Measurements from ENCODE around the gene SPINT3.

SPINT3 gene

DNA sequence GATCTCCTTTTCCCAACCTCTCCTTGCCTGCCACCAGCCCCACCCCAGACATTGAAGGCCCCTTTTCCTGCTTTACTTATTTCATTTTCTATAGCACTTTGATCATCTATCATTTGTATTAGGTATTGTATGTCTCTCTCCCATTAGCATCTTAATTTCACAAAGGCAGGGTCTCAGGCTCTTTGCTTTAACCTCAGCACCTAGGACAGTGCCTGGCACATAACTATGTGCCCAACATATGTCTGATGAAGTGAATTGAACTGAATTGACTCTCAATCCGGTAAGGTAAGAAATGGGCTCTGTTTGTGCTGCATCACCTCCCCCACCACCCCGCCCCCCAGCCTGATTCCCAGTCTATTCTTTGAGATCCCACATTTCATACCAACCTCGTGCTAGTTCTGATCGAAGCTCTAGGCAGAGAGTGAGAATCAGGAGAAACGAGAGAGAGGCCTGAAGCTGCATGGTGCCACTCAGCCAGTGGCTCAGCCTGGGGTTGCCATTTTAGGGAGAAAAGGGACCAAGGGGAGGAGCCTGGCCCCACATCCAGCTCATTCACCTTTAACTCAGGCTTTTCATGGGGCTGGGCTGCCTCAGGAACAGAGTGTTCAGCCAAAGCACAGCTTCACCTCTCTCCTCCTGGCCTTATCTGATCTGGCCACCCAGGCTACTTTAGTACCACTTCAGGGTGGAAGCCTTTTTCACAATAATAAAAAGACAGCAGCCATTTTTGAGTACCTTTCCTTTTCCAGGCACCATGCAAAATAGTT, at the start of gene SPINT3:
SPINT3 (minus strand) TSS at position 476 of the 767 bp plus-strand sequence; CDS start at position 462, 14 bp downstream.
- DNase-seq (ENCODE audit: low read depth) = no peak

GRCh38 chr20:45564760-45565276, 49.4 kb upstream of the SPINT3 start:
- DNase-seq (ENCODE audit: low read depth) = no peak

DNA sequence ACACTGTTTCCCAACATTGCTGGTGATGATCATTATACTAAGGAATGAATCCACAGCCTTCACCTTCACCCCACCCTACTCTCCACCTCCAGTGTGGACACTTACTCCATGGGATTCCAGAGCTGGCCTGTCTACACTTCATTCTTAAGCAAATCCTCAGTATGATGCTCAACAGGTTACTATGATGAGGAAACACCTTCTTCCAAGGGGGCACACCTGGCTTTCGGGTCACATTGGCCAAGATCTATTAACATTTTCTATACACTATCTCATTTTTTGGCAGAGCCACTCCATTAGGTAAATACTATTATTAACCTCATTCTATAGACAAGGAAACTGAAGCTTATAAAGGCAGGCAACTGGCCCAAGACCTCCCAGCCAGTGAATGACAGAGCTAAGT, 39.8 kb upstream of the SPINT3 start:
- no peak for DNase-seq (ENCODE audit: low read depth)

DNA sequence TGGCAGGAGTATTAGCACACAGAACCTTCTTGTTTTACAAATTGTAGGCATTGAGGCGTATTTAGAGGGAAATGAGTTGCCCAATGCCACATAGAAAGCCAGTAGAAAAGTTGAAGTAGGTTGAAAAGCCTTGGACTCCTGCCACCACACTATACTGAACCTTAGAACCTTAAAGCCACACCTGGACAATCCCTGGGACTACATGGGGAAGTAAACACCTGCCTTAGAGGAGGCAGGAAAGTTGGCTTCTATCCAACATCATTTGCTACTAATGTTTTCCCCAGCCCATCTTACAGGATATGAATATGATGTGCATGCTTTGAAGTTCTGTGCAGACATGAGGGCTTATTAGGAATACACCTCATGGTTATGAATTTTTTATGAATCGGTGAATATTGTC, 37.0 kb upstream of the SPINT3 start:
- DNase-seq (ENCODE audit: low read depth) = no peak

GRCh38 chr20:45550765-45551164, 35.3 kb upstream of the SPINT3 start:
- DNase-seq (ENCODE audit: low read depth) = no peak

DNA sequence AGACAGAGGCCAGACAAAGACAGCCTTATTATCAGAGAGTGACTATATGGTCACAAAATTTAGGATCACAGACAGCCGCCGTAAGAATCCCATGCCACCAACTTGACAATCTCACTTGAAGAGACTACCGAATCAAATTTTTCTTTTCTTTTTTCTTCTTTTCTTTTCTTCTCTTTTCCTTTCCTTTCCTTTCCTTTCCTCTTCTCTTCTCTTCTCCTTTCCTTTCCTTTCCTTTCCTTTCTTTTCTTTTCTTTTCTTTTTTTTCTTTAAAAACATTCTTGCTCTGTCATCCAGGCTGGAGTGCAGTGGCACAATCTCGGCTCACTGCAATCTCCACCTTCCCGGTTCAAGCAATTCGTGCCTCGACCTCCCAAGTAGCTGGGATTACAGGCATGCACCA, 33.0 kb upstream of the SPINT3 start:
- no peak for DNase-seq (ENCODE audit: low read depth)

GRCh38 chr20:45547206-45547770, 31.9 kb upstream of the SPINT3 start, which contains the start of gene EPPIN:
Gene EPPIN, minus strand, starts transcription at chr20:45547401. Its CDS starts 44 bp downstream, at chr20:45547357.
- DNase-seq (ENCODE audit: low read depth) = no peak

DNA sequence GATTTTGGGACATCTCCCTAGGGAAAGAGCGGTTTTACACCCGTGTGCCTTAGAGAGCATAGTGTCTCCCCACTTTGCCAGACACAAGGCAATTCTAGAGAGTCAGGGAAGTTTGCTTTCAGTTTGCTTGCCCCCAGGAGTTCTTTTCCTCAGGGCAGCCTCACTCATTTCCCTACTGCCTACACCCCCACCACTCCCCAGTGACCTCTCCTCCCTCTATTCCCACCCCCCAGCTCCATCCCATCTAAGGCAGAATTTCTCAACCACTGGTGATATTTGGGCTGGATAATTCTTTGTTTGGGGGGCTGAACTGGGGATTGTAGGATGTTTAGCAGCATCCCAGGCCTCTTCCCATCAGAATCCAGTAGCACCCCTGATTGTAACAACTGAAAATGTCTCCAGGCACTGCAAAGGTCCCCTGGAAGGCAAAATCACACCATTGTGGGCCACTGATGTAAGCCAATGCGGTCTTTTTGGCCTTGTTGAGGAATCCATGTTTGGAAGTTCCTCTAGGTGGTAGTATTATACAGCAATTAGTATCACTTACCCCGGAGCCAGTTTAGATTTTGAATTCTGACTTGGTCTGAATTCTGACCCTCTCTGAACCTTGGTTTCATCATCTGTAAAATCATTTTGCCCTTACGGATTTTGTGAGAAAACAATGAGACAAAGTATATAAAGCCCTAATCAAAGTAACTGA, 30.5 kb upstream of the SPINT3 start:
- peak; percentile 27 for DNase-seq (ENCODE audit: low read depth)

DNA sequence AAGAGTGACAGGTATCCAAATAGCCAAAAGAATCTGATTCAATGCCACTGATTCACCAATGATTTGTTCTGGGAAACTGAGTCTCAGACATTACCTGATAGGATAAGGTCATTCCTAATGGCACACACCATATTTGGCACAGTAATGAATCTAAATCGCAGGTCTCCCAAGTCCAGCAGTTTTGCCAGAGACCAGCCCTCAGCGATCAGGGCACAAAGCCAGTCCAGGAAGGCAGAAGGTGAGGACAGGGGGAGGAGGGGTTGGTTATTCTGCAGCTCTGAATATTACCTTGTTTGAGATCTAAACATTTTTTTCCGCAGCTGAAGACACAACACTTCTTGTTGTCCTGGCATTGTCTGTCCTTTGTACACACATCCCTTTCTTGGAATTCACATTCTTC, 29.9 kb upstream of the SPINT3 start:
- no peak for DNase-seq (ENCODE audit: low read depth)

DNA sequence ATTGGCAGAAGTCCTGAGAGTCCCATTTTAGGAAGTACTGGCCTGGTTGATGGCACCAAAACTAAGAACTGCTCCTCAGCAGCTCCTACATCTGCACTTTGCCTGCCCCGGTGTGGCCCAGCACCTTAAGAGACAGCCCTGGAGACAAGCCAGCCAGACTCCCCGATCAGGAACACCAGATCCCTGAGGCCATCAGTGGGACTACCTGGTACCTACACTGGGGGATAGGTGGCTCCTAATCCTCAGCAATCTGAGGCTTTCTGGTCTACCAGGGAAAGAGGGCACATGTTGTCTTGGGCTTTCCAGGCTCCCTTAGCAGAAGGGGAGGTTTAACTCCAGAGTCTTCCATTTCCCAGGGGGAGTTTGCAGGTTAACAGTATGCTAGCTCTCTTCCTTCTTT, 24.0 kb upstream of the SPINT3 start, which contains the start of gene WFDC6:
WFDC6 (minus strand) TSS at position 101 of the 400 bp plus-strand sequence; CDS start at position 26, 75 bp downstream.
- no peak for DNase-seq (ENCODE audit: low read depth)

DNA sequence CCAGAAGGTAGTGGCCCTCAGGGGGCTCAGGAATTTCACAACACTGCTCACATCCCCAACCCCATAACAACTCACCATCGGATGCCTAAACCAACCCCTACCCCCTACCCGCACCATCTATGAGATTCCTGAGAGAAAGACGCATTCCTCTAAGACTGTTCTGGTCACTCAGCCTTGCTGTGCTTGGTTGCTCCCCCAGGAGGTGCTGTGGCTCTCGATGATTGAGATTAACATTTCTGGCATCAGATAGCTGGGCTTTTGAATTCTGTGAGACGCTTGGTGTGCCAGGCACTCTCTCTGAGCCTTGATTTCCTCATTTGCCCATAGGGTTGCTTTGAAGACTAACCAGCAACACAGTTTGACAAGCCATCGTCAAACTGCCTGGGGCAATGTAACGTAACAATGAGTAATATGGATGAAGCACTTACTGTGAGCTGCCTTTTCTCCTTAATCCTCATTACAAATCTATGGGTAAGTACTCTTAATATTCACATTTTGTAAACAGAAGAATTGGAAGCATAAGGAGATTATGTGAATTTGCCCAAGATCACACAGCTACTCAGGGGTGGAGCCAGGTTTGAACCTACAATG, 22.9 kb upstream of the SPINT3 start:
- peak; percentile 9 for DNase-seq (ENCODE audit: low read depth)

DNA sequence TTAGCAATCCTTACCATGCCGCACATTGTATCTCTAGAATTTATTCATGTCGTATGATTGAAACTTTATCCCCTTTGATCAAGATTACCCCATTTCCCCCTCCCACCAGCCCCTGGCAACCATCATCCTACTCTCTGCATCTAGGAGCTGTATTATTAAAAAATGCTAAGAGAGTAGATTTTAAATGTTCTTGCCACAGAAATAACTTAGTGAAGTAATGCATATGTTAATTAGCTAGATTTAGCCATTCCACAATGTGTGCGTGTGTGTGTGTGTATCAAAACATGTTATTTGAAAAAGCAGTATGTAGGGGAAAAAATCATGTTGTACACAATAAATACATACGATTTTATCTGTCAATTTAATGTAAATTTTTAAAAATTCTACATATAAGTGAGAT, 11.9 kb upstream of the SPINT3 start:
- no peak for DNase-seq (ENCODE audit: low read depth)

GRCh38 chr20:45523821-45524220, 8.4 kb upstream of the SPINT3 start:
- no peak for DNase-seq (ENCODE audit: low read depth)

- DNase-seq (ENCODE audit: low read depth) = no peak
Measured at GRCh38 chr20:45518282-45518681, 2.9 kb upstream of the SPINT3 start.

GRCh38 chr20:45510242-45510862, 5.1 kb downstream of the SPINT3 start:
- no peak for DNase-seq (ENCODE audit: low read depth)

DNA sequence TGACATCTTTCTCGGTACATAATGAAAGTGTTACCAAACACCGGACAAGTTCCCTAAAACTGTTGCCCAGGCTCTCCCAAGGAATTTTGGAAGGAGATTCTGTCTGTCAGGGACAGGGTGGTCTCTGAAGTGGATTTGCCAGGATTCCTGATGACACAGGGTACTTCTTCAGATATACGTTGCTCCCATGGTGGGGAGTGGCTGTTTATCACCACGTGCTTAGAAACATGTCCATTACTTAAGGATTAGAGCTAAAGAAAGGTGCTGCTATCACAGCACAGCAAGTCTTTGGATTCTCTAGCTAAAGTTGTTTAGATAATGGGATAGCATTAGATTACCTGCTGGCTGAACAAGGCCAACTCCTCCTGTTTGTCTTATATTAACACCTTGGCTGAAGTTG, 6.3 kb downstream of the SPINT3 start:
- no peak for DNase-seq (ENCODE audit: low read depth)

- DNase-seq (ENCODE audit: low read depth) = no peak
Measured at GRCh38 chr20:45508068-45508886, 7.1 kb downstream of the SPINT3 start.

- DNase-seq (ENCODE audit: low read depth) = no peak
Measured at GRCh38 chr20:45507011-45507820, 8.2 kb downstream of the SPINT3 start.

DNA sequence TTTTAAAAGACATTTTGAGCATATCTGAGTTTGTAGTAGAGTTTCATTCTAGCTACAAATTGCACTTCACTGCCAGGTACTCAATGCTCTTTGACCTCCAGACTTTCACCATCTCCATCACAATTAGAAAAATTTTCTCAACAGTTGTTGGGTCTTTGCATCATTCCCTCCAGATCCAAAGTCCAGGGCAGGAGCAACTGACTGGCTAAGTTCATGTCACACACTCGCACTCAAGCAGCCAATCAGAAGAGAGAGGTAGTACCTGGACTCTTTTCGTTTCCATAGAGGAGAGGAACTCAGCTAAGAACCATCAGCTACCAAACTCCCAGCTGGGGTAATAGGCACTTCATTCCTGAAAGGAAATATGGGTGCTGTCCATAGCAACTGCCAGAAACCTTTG, 9.0 kb downstream of the SPINT3 start:
- no peak for DNase-seq (ENCODE audit: low read depth)

- no peak for DNase-seq (ENCODE audit: low read depth)
Measured at GRCh38 chr20:45503403-45503802, 12.0 kb downstream of the SPINT3 start.
